Lung (tissue), 16 donors: ENCODE measurements around the gene CYP2R1. TPM values are rescaled to one million over a fixed set of nuclear protein-coding genes. Genes with fewer than 3 reads are reported as not detected.
A peak's percentile ranks its signal among the peaks of the same experiment; 100 is the strongest.

Experiments used
- ATAC-seq: fragments of 200-7000 bp; cut with Tn5 transposase; one replicate; pipeline ENCODE4 v1.9.1; 2020; ENCODE audit warnings: moderate number of reproducible peaks; ENCODE audit not compliant: insufficient read depth, low FRiP score
- DNase-seq, 3 donors: peaks; one replicate each; pipeline ENCODE4 v3.0.0-alpha.2; 2013 to 2017
- H3K27ac ChIP-seq, 2 donors: one replicate each; pipeline ENCODE4 v1.5.1; 2013; ENCODE audit warnings: mild to moderate bottlenecking in 2 of 2, moderate library complexity in 2 of 2, control low read depth in 1 of 2, inconsistent platforms in 1 of 2, low read depth in 1 of 2, low read length in 1 of 2
- H3K27me3 ChIP-seq, 3 donors: one replicate each; pipeline ENCODE4 v1.5.1; 2013; ENCODE audit warnings: low read length in 2 of 3; ENCODE audit not compliant: control insufficient read depth in 3 of 3, insufficient read depth in 3 of 3
- H3K36me3 ChIP-seq, 4 donors: one replicate each; pipeline ENCODE4 v1.5.1; 2013; ENCODE audit warnings: low read length in 4 of 4, mild to moderate bottlenecking in 1 of 4, moderate library complexity in 1 of 4; ENCODE audit not compliant: control insufficient read depth in 4 of 4, insufficient read depth in 4 of 4
- H3K4me1 ChIP-seq, 5 donors: one replicate each; pipeline ENCODE4 v1.5.1; 2013; ENCODE audit warnings: low read length in 5 of 5, mild to moderate bottlenecking in 2 of 5, moderate library complexity in 1 of 5; ENCODE audit not compliant: control insufficient read depth in 5 of 5, insufficient read depth in 5 of 5
- H3K4me3 ChIP-seq: one replicate; pipeline ENCODE4 v1.5.1; 2013; ENCODE audit warnings: mild to moderate bottlenecking, control low read depth, moderate library complexity
- H3K9ac ChIP-seq, 2 donors: one replicate each; pipeline ENCODE4 v1.5.1; 2013; ENCODE audit warnings: low read length in 2 of 2, control low read depth in 1 of 2; ENCODE audit not compliant: insufficient read depth in 1 of 2
- H3K9me3 ChIP-seq, 4 donors: one replicate each; pipeline ENCODE4 v1.5.1; 2013; ENCODE audit warnings: low read length in 3 of 4, mild to moderate bottlenecking in 1 of 4, moderate library complexity in 1 of 4; ENCODE audit not compliant: control insufficient read depth in 4 of 4, insufficient read depth in 3 of 4
- CTCF ChIP-seq: IDR thresholded peaks from 2 replicates; pipeline ENCODE4 v1.5.1; 2012; ENCODE audit warnings: mild to moderate bottlenecking; ENCODE audit errors: control extremely low read depth, extremely low read depth
- WGBS, 2 donors: extraction: QIAGEN DNeasy Blood & Tissue Kit; methylation state at CpG; one replicate each; pipeline ENCODE4 v1.1.7; 2013; 5-methylcytosine and 5-hydroxymethylcytosine counted together
- long read RNA-seq, 5 donors: transcript quantifications; one replicate each; lab custom pipeline, GENCODE V29; 2026
- polyA plus RNA-seq, 2 donors: library from polyadenylated mRNA; stranded (reverse); fragments of 200-250 nt; gene quantifications; one replicate each; pipeline ENCODE4 v1.2.1, GENCODE V29; 2013
- total RNA-seq, 2 donors: library from RNA; depleted of rRNA in 1 of 2; stranded (reverse); fragments of >200 nt in 1 of 2; gene quantifications; one replicate each; pipeline ENCODE4 v1.2.1, GENCODE V29; 2014 to 2021
- donor health status: control.
- donor health status: control.
- donor health status: Bipolar disorder and iron deficiency.
- donor health status: healthy.
- donor health status: DM: yes; HTN: yes; CAD: no.

Gene CYP2R1
- total RNA-seq (10 to 100 TPM; 18.5 to 19.9 TPM), polyA plus RNA-seq (10 to 100 TPM in 1 of 2 donors, 1 to 10 TPM in 1; 9.9 to 33.4 TPM)
- long read RNA-seq, donor 1, partial matches to known transcripts, result 0 of 5 reads
- long read RNA-seq, donor 1, other reads (novel, unspliced or antisense), result 0 of 5 reads
- long read RNA-seq, donor 2, partial matches to known transcripts, result 0 of 2 reads
- long read RNA-seq, donor 2, other reads (novel, unspliced or antisense), result 0 of 2 reads
- long read RNA-seq, donor 3, result 0 reads
- long read RNA-seq, donor 4, partial matches to known transcripts, result 0 of 1 reads
- long read RNA-seq, donor 4, other reads (novel, unspliced or antisense), result 0 of 1 reads
- long read RNA-seq, donor 5, partial matches to known transcripts, result 0 of 3 reads
- long read RNA-seq, donor 5, other reads (novel, unspliced or antisense), result 0 of 3 reads

- peak; percentile 96 to 98 (median 97) for DNase-seq
- ATAC-seq, result peak; percentile 97
- WGBS, 2 donors, result 0 to 1% methylated on average over 36 of the region's 36 CpGs
- no peaks in the 10 kb centered on the region for H3K9me3 ChIP-seq
- no peak for TF ChIP-seq CTCF
- H3K9ac ChIP-seq, result peak within 1 kb of the TSS; percentile 43 to 85
- H3K4me3 ChIP-seq, result peak within 1 kb of the TSS; percentile 80
- H3K27ac ChIP-seq, result peak within 1 kb of the TSS; percentile 85 to 92
- H3K27me3 ChIP-seq, result no peaks in the 10 kb centered on the region
- H3K4me1 ChIP-seq, result peaks cover 0 to 12% (median 0%) of the 10 kb centered on the region in 5 donors
- H3K36me3 ChIP-seq, result peaks cover 0 to 2% (median 0%) of the 10 kb centered on the region in 4 donors
These were observed at the start of gene CYP2R1 for GRCh38 chr11:14892036-14892556. CYP2R1 (minus strand) TSS chr11:14892231; CDS start chr11:14892205, 26 bp downstream.

- Histone ChIP-seq H3K4me1 (no peaks in the 10 kb centered on the region), H3K27ac (no peak overlapping the region), H3K9ac (no peak overlapping the region), H3K36me3 (no peaks in the 10 kb centered on the region), H3K27me3 (no peaks in the 10 kb centered on the region), H3K4me3 (no peak overlapping the region), H3K9me3 (no peaks in the 10 kb centered on the region)
- no peak for DNase-seq
- TF ChIP-seq CTCF, result no peak
- no peak for ATAC-seq
- WGBS, 2 donors, result 68 to 89% methylated on average over 1 of the region's 1 CpG
These were observed 46.9 kb upstream of the CYP2R1 start for GRCh38 chr11:14938936-14939335.

- DNase-seq (peak in 1 of 3 donors; percentile 0), ATAC-seq (no peak)
- H3K9me3 ChIP-seq, result no peaks in the 10 kb centered on the region
- WGBS, 2 donors, result 45 to 94% methylated on average over 1 of the region's 1 CpG
- no peak overlapping the region for H3K9ac ChIP-seq
- H3K4me1 ChIP-seq, result no peaks in the 10 kb centered on the region
- no peak for TF ChIP-seq CTCF
- no peak overlapping the region for H3K4me3 ChIP-seq
- H3K36me3 ChIP-seq, result no peaks in the 10 kb centered on the region
- H3K27me3 ChIP-seq, result no peaks in the 10 kb centered on the region
- no peak overlapping the region for H3K27ac ChIP-seq
These were observed 42.8 kb upstream of the CYP2R1 start for GRCh38 chr11:14934641-14935351.
